CD4-positive, alpha-beta T cell (primary cell): ENCODE measurements around the gene MMRN1. TPM values are rescaled to one million over a fixed set of nuclear protein-coding genes. Genes with fewer than 3 reads are reported as not detected.

Experiments
- ATAC-seq: fragments of 200-7000 bp; cut with Tn5 transposase; one replicate; pipeline ENCODE4 v1.10.0; 2022; ENCODE audit warnings: mild to moderate bottlenecking; ENCODE audit not compliant: poor library complexity
- CTCF ChIA-PET: fragments of 350-600 bp; sonication (Branson Sonifier 250); formaldehyde crosslinking; loops from one replicate; lab custom pipeline; 2021; ENCODE audit warnings: antibody characterized with exemption, inconsistent platforms; lab: Charles Lee
- POLR2A ChIA-PET: fragments of 350-600 bp; sonication (Branson Sonifier 250); formaldehyde crosslinking; loops from one replicate; lab custom pipeline; 2021; ENCODE audit warnings: antibody characterized with exemption, inconsistent platforms; lab: Charles Lee
- DNase-seq, 14 experiments: peaks; one replicate each; pipeline ENCODE4 v3.0.0-alpha.2; 2013 to 2020; ENCODE audit warnings: mixed read lengths in 2 of 14
- H3K27ac ChIP-seq, 2 donors: one replicate each; pipeline versions ENCODE4 v1.5.1 to v1.7.0; 2013; ENCODE audit warnings: low read length in 2 of 2, low read depth in 1 of 2, mild to moderate bottlenecking in 1 of 2
- H3K27me3 ChIP-seq, 2 experiments: 1 replicate in 1 of 2; 2 replicates in 1 of 2; pipeline versions ENCODE4 v1.6.1 to v1.7.0; 2013; ENCODE audit warnings: low read length in 2 of 2, control low read depth in 1 of 2, mild to moderate bottlenecking in 1 of 2, moderate library complexity in 1 of 2; ENCODE audit not compliant: insufficient read depth in 2 of 2, control insufficient read depth in 1 of 2
- H3K36me3 ChIP-seq: one replicate; pipeline ENCODE4 v1.6.1; 2013; ENCODE audit warnings: low read length, control low read depth; ENCODE audit not compliant: insufficient read depth
- H3K4me1 ChIP-seq: one replicate; pipeline ENCODE4 v1.6.1; 2013; ENCODE audit warnings: low read length, control low read depth; ENCODE audit not compliant: insufficient read depth
- H3K4me3 ChIP-seq: one replicate; pipeline ENCODE4 v1.5.1; 2013; ENCODE audit warnings: mild to moderate bottlenecking, low read length, moderate library complexity
- H3K9me3 ChIP-seq, 2 experiments: 1 replicate in 1 of 2; 2 replicates in 1 of 2; pipeline versions ENCODE4 v1.6.1 to v1.7.0; 2013; ENCODE audit warnings: low read length in 2 of 2, mild to moderate bottlenecking in 2 of 2, control low read depth in 1 of 2, moderate library complexity in 1 of 2; ENCODE audit not compliant: control insufficient read depth in 1 of 2, insufficient read depth in 1 of 2
- H3K27ac Mint-ChIP-seq: one replicate; pipeline ENCODE4 v1.8.0; 2020; ENCODE audit warnings: mixed read lengths
- H3K27me3 Mint-ChIP-seq: one replicate; pipeline ENCODE4 v1.8.0; 2021; ENCODE audit warnings: mixed read lengths
- H3K36me3 Mint-ChIP-seq: one replicate; pipeline ENCODE4 v1.8.0; 2021; ENCODE audit warnings: low read depth, mixed read lengths
- H3K4me1 Mint-ChIP-seq: one replicate; pipeline ENCODE4 v1.8.0; 2021; ENCODE audit warnings: low read depth, mixed read lengths
- H3K4me3 Mint-ChIP-seq: one replicate; pipeline ENCODE4 v1.8.0; 2020; ENCODE audit warnings: mild to moderate bottlenecking, mixed read lengths
- H3K9me3 Mint-ChIP-seq: one replicate; pipeline ENCODE4 v1.8.0; 2020; ENCODE audit warnings: mixed read lengths
- intact Hi-C, 2 experiments: fragments of 100-400 bp; cut with DNase I in 1 of 2; cut with micrococcal nuclease in 1 of 2; formaldehyde crosslinking; loops; one replicate each; pipeline versions ENCODE4 v1.15.1 to v1.9.0; 2023 to 2025; cut with DNase I, micrococcal nuclease
- total RNA-seq, 174 experiments: library from RNA in 2 of 174; stranded (reverse) in 2 of 174; gene quantifications; one replicate each; pipeline ENCODE4 v1.2.3 and lab custom pipeline; 2021 to 2026
- TF ChIP-seq, protein P1 (sequence below): fragments of 200-600 bp; IDR thresholded peaks from one replicate; pipeline ENCODE4 v1.8.0; 2022; ENCODE audit warnings: antibody characterized with exemption, mild to moderate bottlenecking

Gene MMRN1
- total RNA-seq, 2 experiments from 2014 or later: 0.19 to 0.22 TPM

DNA sequence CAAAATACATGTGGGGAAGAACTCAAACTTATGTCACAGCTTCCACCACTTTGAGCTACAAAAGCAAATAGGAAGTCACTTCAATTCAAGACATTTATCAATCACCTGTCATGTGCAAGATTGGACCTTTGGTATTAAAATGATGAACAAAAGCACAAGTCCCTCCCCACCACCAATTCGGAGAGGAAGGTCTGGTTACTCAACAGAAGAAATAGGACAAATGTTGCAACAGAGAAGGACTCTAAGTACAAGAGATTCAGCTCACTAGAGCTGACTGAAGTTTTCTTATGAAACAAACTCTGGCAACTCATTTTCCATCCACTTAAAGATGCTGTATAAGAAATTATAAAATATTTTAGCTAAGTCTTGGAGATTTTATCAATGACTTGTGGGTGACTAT lies 16.0 kb upstream of the MMRN1 start:
- H3K27me3 Mint-ChIP-seq: no peaks in the 10 kb centered on the region
- no peak overlapping the region for H3K4me3 ChIP-seq
- no peaks in the 10 kb centered on the region for H3K4me1 Mint-ChIP-seq
- ChIA-PET CTCF (interaction anchor here (1.8 kb wide), 1 partner anchor 10 kb away, joined by 3 read pairs; no protein-coding TSS in a partner anchor), POLR2A (interaction anchor here (1.3 kb wide), 1 partner anchor 16 kb away, joined by 5 read pairs; the partner anchor contains the start of gene MMRN1)
- H3K27me3 ChIP-seq: no peaks in the 10 kb centered on the region
- no peaks in the 10 kb centered on the region for H3K36me3 Mint-ChIP-seq
- no peak overlapping the region for H3K27ac Mint-ChIP-seq
- H3K9me3 Mint-ChIP-seq: no peaks in the 10 kb centered on the region
- no peak overlapping the region for H3K4me3 Mint-ChIP-seq
- H3K4me1 ChIP-seq: no peaks in the 10 kb centered on the region
- no peaks in the 10 kb centered on the region for H3K36me3 ChIP-seq
- TF ChIP-seq, protein P1, sequence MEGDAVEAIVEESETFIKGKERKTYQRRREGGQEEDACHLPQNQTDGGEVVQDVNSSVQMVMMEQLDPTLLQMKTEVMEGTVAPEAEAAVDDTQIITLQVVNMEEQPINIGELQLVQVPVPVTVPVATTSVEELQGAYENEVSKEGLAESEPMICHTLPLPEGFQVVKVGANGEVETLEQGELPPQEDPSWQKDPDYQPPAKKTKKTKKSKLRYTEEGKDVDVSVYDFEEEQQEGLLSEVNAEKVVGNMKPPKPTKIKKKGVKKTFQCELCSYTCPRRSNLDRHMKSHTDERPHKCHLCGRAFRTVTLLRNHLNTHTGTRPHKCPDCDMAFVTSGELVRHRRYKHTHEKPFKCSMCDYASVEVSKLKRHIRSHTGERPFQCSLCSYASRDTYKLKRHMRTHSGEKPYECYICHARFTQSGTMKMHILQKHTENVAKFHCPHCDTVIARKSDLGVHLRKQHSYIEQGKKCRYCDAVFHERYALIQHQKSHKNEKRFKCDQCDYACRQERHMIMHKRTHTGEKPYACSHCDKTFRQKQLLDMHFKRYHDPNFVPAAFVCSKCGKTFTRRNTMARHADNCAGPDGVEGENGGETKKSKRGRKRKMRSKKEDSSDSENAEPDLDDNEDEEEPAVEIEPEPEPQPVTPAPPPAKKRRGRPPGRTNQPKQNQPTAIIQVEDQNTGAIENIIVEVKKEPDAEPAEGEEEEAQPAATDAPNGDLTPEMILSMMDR: no peak
- DNase-seq (no peak), ATAC-seq (no peak)
- no peaks in the 10 kb centered on the region for H3K9me3 ChIP-seq
- H3K27ac ChIP-seq: no peak overlapping the region
- intact Hi-C loops: no loop called here

DNA sequence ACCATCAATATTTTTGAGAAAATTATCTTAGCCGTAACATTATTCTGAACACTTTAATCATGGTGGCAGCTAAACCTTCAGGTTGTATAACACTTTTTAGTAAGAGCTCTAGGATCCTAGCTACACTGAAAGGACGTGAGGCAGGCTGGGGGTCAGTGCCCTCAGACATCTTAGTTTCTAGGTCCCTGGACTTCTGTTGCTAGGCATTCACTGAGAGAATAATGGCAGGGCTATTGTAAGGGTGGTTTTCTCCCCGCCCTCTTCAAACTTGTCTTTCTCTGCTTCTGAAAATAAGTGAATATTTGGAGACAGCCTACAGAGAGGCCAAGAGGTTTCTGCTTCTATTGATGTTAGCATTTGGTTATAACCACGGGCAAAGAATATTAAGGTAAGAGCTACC lies 15.4 kb upstream of the MMRN1 start:
- TF ChIP-seq, protein P1: no peak

GRCh38 chr4:89889289-89889688 lies 5.4 kb upstream of the MMRN1 start:
- intact Hi-C loops: no loop called here
- H3K27ac Mint-ChIP-seq: no peak overlapping the region
- no peaks in the 10 kb centered on the region for H3K9me3 Mint-ChIP-seq

More for the DNA sequence above, 15.4 kb upstream of the MMRN1 start:
- ChIA-PET CTCF (interaction anchor here (1.8 kb wide), 1 partner anchor 9 kb away, joined by 3 read pairs; no protein-coding TSS in a partner anchor), POLR2A (interaction anchor here (1.3 kb wide), 1 partner anchor 15 kb away, joined by 5 read pairs; the partner anchor contains the start of gene MMRN1)
- Mint-ChIP-seq H3K9me3 (no peaks in the 10 kb centered on the region), H3K36me3 (no peaks in the 10 kb centered on the region), H3K27me3 (no peaks in the 10 kb centered on the region), H3K4me1 (no peaks in the 10 kb centered on the region), H3K27ac (no peak overlapping the region), H3K4me3 (no peak overlapping the region)
- H3K4me1 ChIP-seq: no peaks in the 10 kb centered on the region
- H3K4me3 ChIP-seq: no peak overlapping the region
- no peaks in the 10 kb centered on the region for H3K36me3 ChIP-seq
- no peaks in the 10 kb centered on the region for H3K27me3 ChIP-seq
- DNase-seq: no peak
- H3K27ac ChIP-seq: no peak overlapping the region
- H3K9me3 ChIP-seq: no peaks in the 10 kb centered on the region
- intact Hi-C loops: no loop called here
- no peak for ATAC-seq

More at GRCh38 chr4:89889289-89889688, 5.4 kb upstream of the MMRN1 start:
- ChIA-PET CTCF (no interaction called here), POLR2A (no interaction called here)
- no peaks in the 10 kb centered on the region for H3K36me3 Mint-ChIP-seq
- ATAC-seq: no peak
- Histone ChIP-seq H3K27ac (no peak overlapping the region), H3K27me3 (no peaks in the 10 kb centered on the region), H3K36me3 (no peaks in the 10 kb centered on the region), H3K9me3 (no peaks in the 10 kb centered on the region), H3K4me1 (no peaks in the 10 kb centered on the region), H3K4me3 (no peak overlapping the region)
- H3K4me3 Mint-ChIP-seq: no peak overlapping the region
- peak in 2 of 14 experiments; percentile 18 to 23 for DNase-seq
- TF ChIP-seq, protein P1: no peak
- H3K4me1 Mint-ChIP-seq: peaks cover 12% of the 10 kb centered on the region
- H3K27me3 Mint-ChIP-seq: peaks cover 5% of the 10 kb centered on the region
